H9 (cell line): ENCODE data around the gene NFX1. TPM values are rescaled to one million over a fixed set of nuclear protein-coding genes. Genes with fewer than 3 reads are reported as not detected.

Experiments used
- DNase-seq: peaks from one replicate; pipeline ENCODE4 v3.0.0-alpha.2; 2017
- H2AFZ ChIP-seq: one replicate; pipeline ENCODE4 v1.6.1; 2013; ENCODE audit warnings: mild to moderate bottlenecking, low read length, control low read depth, moderate library complexity
- H2AK5ac ChIP-seq: 2 replicates; pipeline ENCODE4 v1.6.1; 2013; ENCODE audit warnings: low read length, control low read depth, mixed read lengths; ENCODE audit not compliant: insufficient read length
- H2BK120ac ChIP-seq: one replicate; pipeline ENCODE4 v1.6.1; 2013; ENCODE audit warnings: low read depth, mild to moderate bottlenecking, low read length, control low read depth, inconsistent platforms; ENCODE audit not compliant: poor library complexity, severe bottlenecking
- H2BK12ac ChIP-seq: 2 replicates; pipeline ENCODE4 v1.6.1; 2013; ENCODE audit warnings: low read length, control low read depth, mixed read lengths, low read depth; ENCODE audit not compliant: insufficient read length
- H2BK15ac ChIP-seq: 2 replicates; pipeline ENCODE4 v1.6.1; 2013; ENCODE audit warnings: low read depth, low read length, control low read depth
- H2BK20ac ChIP-seq: one replicate; pipeline ENCODE4 v1.6.1; 2013; ENCODE audit warnings: low read depth, mild to moderate bottlenecking, low read length, control low read depth, inconsistent platforms; ENCODE audit not compliant: poor library complexity, severe bottlenecking
- H2BK5ac ChIP-seq: 2 replicates; pipeline ENCODE4 v1.6.1; 2013; ENCODE audit warnings: low read length, control low read depth, mixed read lengths; ENCODE audit not compliant: insufficient read length
- H3K14ac ChIP-seq: 2 replicates; pipeline ENCODE4 v1.6.1; 2013; ENCODE audit warnings: low read length, control low read depth; ENCODE audit not compliant: insufficient read depth
- H3K18ac ChIP-seq: 2 replicates; pipeline ENCODE4 v1.6.1; 2013; ENCODE audit warnings: low read depth, mild to moderate bottlenecking, mixed read lengths, low read length, control low read depth; ENCODE audit not compliant: insufficient read length
- H3K23ac ChIP-seq: 2 replicates; pipeline ENCODE4 v1.6.1; 2013; ENCODE audit warnings: low read length, control low read depth, mixed read lengths, low read depth; ENCODE audit not compliant: insufficient read length
- H3K23me2 ChIP-seq: 2 replicates; pipeline ENCODE4 v1.6.1; 2013; ENCODE audit warnings: low read depth, mild to moderate bottlenecking, mixed read lengths, low read length, control low read depth; ENCODE audit not compliant: insufficient read length, poor library complexity, severe bottlenecking
- H3K27ac ChIP-seq: 2 replicates; pipeline ENCODE4 v1.5.1; 2013; ENCODE audit warnings: low read length, control low read depth, mixed read lengths, low read depth; ENCODE audit not compliant: insufficient read length
- H3K27me3 ChIP-seq: 2 replicates; pipeline ENCODE4 v1.6.1; 2013; ENCODE audit warnings: low read length, control low read depth, inconsistent platforms; ENCODE audit not compliant: insufficient read depth
- H3K4ac ChIP-seq: 2 replicates; pipeline ENCODE4 v1.6.1; 2013; ENCODE audit warnings: low read depth, mild to moderate bottlenecking, control low read depth, inconsistent platforms, low read length, moderate library complexity
- H3K4me1 ChIP-seq: 2 replicates; pipeline ENCODE4 v1.6.1; 2013; ENCODE audit warnings: low read length, control low read depth, inconsistent platforms; ENCODE audit not compliant: insufficient read depth
- H3K4me2 ChIP-seq: 2 replicates; pipeline ENCODE4 v1.6.1; 2013; ENCODE audit warnings: low read length, control low read depth, mixed read lengths; ENCODE audit not compliant: insufficient read length, insufficient read depth
- H3K56ac ChIP-seq: 2 replicates; pipeline ENCODE4 v1.6.1; 2013; ENCODE audit warnings: low read depth, mild to moderate bottlenecking, mixed read lengths, low read length, control low read depth; ENCODE audit not compliant: insufficient read length
- H3K79me1 ChIP-seq: 2 replicates; pipeline ENCODE4 v1.6.1; 2013; ENCODE audit warnings: low read depth, mild to moderate bottlenecking, moderate library complexity, low read length, control low read depth, inconsistent platforms; ENCODE audit not compliant: insufficient read depth, poor library complexity, severe bottlenecking
- H3K79me2 ChIP-seq: 2 replicates; pipeline ENCODE4 v1.6.1; 2013; ENCODE audit warnings: low read length, control low read depth, inconsistent platforms; ENCODE audit not compliant: insufficient read depth
- H3K9ac ChIP-seq: 2 replicates; pipeline ENCODE4 v1.6.1; 2013; ENCODE audit warnings: low read length, control low read depth, mixed read lengths; ENCODE audit not compliant: insufficient read length; ENCODE audit errors: extremely low read depth
- H3K9me3 ChIP-seq: one replicate; pipeline ENCODE4 v1.6.1; 2013; ENCODE audit warnings: low read depth, low read length, inconsistent platforms; ENCODE audit not compliant: control insufficient read depth
- H3T11ph ChIP-seq: one replicate; pipeline ENCODE4 v1.6.1; 2013; ENCODE audit warnings: mild to moderate bottlenecking, low read length, control low read depth, inconsistent platforms
- H4K20me1 ChIP-seq: one replicate; pipeline ENCODE4 v1.6.1; 2013; ENCODE audit not compliant: control insufficient read depth, insufficient read length, insufficient read depth
- H4K5ac ChIP-seq: 2 replicates; pipeline ENCODE4 v1.6.1; 2013; ENCODE audit warnings: low read depth, mild to moderate bottlenecking, mixed read lengths, low read length, control low read depth; ENCODE audit not compliant: insufficient read length
- H4K8ac ChIP-seq: replicated peaks from 2 replicates; pipeline ENCODE4 v1.6.1; 2013; ENCODE audit warnings: low read length, control low read depth, mixed read lengths, low read depth; ENCODE audit not compliant: insufficient read length
- H4K91ac ChIP-seq: 2 replicates; pipeline ENCODE4 v1.6.1; 2013; ENCODE audit warnings: low read depth, mild to moderate bottlenecking, moderate library complexity, mixed read lengths, low read length, control low read depth; ENCODE audit not compliant: insufficient read length
- H3K27ac Mint-ChIP-seq, 3 experiments: 2 replicates in 2 of 3; 3 replicates in 1 of 3; pipeline ENCODE4 v1.8.0; 2020 to 2021; ENCODE audit warnings: mixed read lengths in 3 of 3, mild to moderate bottlenecking in 1 of 3, moderate library complexity in 1 of 3
- H3K27me3 Mint-ChIP-seq: 2 replicates; pipeline ENCODE4 v1.8.0; 2021; ENCODE audit warnings: low read depth, mild to moderate bottlenecking, moderate library complexity, mixed read lengths
- H3K36me3 Mint-ChIP-seq, 3 experiments: 2 replicates in 2 of 3; 3 replicates in 1 of 3; pipeline ENCODE4 v1.8.0; 2020 to 2021; ENCODE audit warnings: low read depth in 3 of 3, mixed read lengths in 3 of 3; ENCODE audit not compliant: insufficient read depth in 1 of 3
- H3K4me1 Mint-ChIP-seq, 2 experiments: 2 replicates each; pipeline ENCODE4 v1.8.0; 2020; ENCODE audit warnings: mixed read lengths in 2 of 2
- H3K4me3 Mint-ChIP-seq, 2 experiments: 2 replicates in 1 of 2; 3 replicates in 1 of 2; pipeline ENCODE4 v1.8.0; 2020 to 2021; ENCODE audit warnings: mild to moderate bottlenecking in 2 of 2, mixed read lengths in 2 of 2, moderate library complexity in 1 of 2
- H3K9me3 Mint-ChIP-seq, 2 experiments: 2 replicates in 1 of 2; 3 replicates in 1 of 2; pipeline ENCODE4 v1.8.0; 2020; ENCODE audit warnings: mild to moderate bottlenecking in 2 of 2, mixed read lengths in 2 of 2, moderate library complexity in 1 of 2
- CTCF ChIP-seq: fragments of 200-600 bp; sonication (generic); conservative IDR thresholded peaks from 3 replicates; pipeline ENCODE4 v1.8.0; 2021; ENCODE audit warnings: antibody characterized with exemption, mild to moderate bottlenecking
- WGBS: extraction: QIAGEN DNeasy Blood & Tissue Kit; methylation state at CpG from one replicate; pipeline ENCODE4 v1.1.7; 2013; ENCODE audit warnings: missing lambda C conversion rate, low lambda C conversion rate, mixed read lengths; ENCODE audit not compliant: insufficient read length; ENCODE audit errors: extremely low coverage; 5-methylcytosine and 5-hydroxymethylcytosine counted together
- total RNA-seq: library from RNA; stranded (reverse); gene quantifications from 2 replicates; pipeline ENCODE4 v1.2.1, GENCODE V29; 2021

NFX1 gene
- total RNA-seq, 1 experiment from 2014 or later, result 35.1 TPM

- no peaks in the 10 kb centered on the region for H3K27me3 ChIP-seq
- H3K9ac ChIP-seq, result no peak overlapping the region
- H3K23ac ChIP-seq, result no peak overlapping the region
- H3K9me3 ChIP-seq, result no peaks in the 10 kb centered on the region
- H3K36me3 Mint-ChIP-seq, result peaks cover 28 to 80% (median 54%) of the 10 kb centered on the region in 3 experiments
- H4K91ac ChIP-seq, result no peak overlapping the region
- no peak overlapping the region for H2AFZ ChIP-seq
- TF ChIP-seq CTCF, result no peak
- H2BK120ac ChIP-seq, result no peak overlapping the region
- H3K14ac ChIP-seq, result no peak overlapping the region
- no peak overlapping the region for H2BK15ac ChIP-seq
- no peak overlapping the region for H3K4ac ChIP-seq
- no CpG with 5 or more reads among the region's 8 CpGs for WGBS
- H4K8ac ChIP-seq, result no peak overlapping the region
- H3K4me1 Mint-ChIP-seq, result no peaks in the 10 kb centered on the region
- H3K27me3 Mint-ChIP-seq, result no peaks in the 10 kb centered on the region
- H3K79me2 ChIP-seq, result no peaks in the 10 kb centered on the region
- no peak overlapping the region for H2AK5ac ChIP-seq
- H3K18ac ChIP-seq, result no peak overlapping the region
- no peaks in the 10 kb centered on the region for H3K79me1 ChIP-seq
- no peak for DNase-seq
- H3T11ph ChIP-seq, result no peak overlapping the region
- H3K23me2 ChIP-seq, result no peaks in the 10 kb centered on the region
- no peak overlapping the region for H2BK5ac ChIP-seq
- no peak overlapping the region for H3K27ac Mint-ChIP-seq
- no peaks in the 10 kb centered on the region for H3K4me1 ChIP-seq
- H3K4me2 ChIP-seq, result no peak overlapping the region
- no peak overlapping the region for H3K56ac ChIP-seq
- H3K4me3 Mint-ChIP-seq, result no peak overlapping the region
- no peaks in the 10 kb centered on the region for H4K20me1 ChIP-seq
- H2BK12ac ChIP-seq, result no peak overlapping the region
- no peak overlapping the region for H3K27ac ChIP-seq
- no peak overlapping the region for H4K5ac ChIP-seq
- no peak overlapping the region for H2BK20ac ChIP-seq
- no peaks in the 10 kb centered on the region for H3K9me3 Mint-ChIP-seq
Observed at GRCh38 chr9:33318781-33319180, 28.5 kb downstream of the NFX1 start.
